ENCODE measurements around the gene NT5C1A.

Gene NT5C1A

DNA sequence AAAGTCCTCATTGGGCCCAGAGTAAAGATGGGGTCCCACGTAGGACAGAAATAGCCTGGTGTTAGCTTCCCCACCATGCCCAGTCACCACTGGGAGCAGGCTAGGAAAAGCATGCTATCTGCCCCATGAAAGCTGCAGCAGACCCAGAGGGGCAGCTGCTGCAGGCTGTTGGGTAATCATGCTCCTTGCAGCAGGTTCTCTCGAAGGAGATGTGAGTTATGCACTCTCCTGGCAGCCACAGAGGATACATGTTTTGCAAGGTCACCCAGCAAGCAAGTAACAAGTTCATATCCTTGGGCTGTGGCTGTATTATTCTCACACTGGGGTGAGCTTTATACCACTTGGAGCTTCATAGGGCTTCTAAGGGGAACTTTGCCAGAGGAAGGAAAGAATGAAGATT, 23.4 kb downstream of the NT5C1A start:
- H3K9me3 Mint-ChIP-seq, result peaks cover 9% of the 10 kb centered on the region
- no peak overlapping the region for H3K27ac Mint-ChIP-seq
- intact Hi-C loops (cut with micrococcal nuclease), result no loop called here
- H3K4me1 Mint-ChIP-seq (ENCODE audit: low read depth), result no peaks in the 10 kb centered on the region
- H3K4me3 Mint-ChIP-seq, result no peak overlapping the region
- H3K36me3 Mint-ChIP-seq (ENCODE audit: low read depth), result no peaks in the 10 kb centered on the region
- peaks cover 9% of the 10 kb centered on the region for H3K27me3 Mint-ChIP-seq

DNA sequence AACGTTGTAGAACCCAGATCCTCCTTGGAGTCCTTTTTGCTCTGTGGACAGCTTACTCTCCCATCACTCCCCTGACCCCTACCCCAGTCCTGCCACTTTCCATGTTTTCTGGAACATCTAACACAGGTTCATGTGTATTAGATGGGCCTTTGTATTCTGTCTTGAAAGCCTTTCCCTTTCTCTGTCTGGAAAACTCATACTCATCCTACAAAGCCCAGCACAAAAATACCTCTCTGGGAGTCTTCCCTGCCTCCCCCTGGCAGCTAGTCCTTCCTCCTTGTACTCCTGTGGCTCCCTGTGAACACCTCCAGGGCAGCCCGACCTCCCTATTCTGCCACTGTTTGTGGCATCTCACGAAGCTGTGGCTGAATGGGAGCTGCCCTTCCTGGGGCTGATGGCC, 24.7 kb downstream of the NT5C1A start:
- Mint-ChIP-seq H3K36me3 (ENCODE audit: low read depth) (no peaks in the 10 kb centered on the region), H3K4me3 (no peak overlapping the region), H3K27ac (no peak overlapping the region), H3K9me3 (peaks cover 12% of the 10 kb centered on the region), H3K27me3 (peaks cover 7% of the 10 kb centered on the region), H3K4me1 (ENCODE audit: low read depth) (no peaks in the 10 kb centered on the region)
- intact Hi-C loops (cut with micrococcal nuclease), result no loop called here

DNA sequence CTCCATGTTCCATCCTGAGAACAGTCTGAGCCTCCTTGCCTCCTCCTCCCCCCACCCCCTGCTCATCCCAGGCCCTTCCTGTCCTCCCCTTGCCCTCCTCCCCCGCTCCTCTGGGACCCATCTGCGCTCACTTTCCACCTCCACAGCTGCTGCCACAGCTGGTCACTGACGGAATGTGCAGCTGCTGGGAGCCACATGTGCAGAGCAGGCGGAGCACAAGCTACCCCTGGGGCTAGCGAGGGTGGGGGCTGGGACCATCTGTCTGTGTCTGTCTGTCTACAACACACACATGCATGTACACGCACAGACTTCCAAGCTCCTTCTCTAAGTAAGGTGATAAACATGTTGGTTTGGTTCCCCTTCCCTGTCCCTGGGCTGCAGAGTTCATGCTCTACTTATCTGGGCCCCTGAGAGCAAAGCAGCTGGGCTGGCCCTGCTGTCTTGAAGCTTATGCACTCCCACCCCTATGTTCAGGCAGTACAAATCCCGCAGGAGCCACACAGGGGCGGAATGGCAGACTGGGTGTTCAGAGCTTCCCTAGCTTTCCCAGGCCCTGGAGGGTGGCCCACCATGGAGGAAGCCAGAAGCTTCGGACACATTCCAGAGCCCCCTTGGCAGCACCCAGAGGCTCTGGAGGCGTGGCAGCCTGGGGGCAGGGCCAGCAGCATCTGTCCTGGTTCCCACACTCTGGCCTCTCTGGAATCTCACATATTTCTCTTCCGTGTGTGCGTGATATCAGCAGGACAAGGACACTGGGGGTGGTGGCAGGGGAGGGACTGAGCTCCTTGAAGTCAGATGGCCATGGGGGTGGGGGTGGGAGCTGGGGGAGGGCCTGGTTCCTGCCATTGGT, 25.4 kb downstream of the NT5C1A start:
- Mint-ChIP-seq H3K27ac (no peak overlapping the region), H3K9me3 (peaks cover 12% of the 10 kb centered on the region), H3K27me3 (peaks cover 7% of the 10 kb centered on the region), H3K4me1 (ENCODE audit: low read depth) (no peaks in the 10 kb centered on the region), H3K4me3 (no peak overlapping the region), H3K36me3 (ENCODE audit: low read depth) (no peaks in the 10 kb centered on the region)
- intact Hi-C loops (cut with micrococcal nuclease), result no loop called here

DNA sequence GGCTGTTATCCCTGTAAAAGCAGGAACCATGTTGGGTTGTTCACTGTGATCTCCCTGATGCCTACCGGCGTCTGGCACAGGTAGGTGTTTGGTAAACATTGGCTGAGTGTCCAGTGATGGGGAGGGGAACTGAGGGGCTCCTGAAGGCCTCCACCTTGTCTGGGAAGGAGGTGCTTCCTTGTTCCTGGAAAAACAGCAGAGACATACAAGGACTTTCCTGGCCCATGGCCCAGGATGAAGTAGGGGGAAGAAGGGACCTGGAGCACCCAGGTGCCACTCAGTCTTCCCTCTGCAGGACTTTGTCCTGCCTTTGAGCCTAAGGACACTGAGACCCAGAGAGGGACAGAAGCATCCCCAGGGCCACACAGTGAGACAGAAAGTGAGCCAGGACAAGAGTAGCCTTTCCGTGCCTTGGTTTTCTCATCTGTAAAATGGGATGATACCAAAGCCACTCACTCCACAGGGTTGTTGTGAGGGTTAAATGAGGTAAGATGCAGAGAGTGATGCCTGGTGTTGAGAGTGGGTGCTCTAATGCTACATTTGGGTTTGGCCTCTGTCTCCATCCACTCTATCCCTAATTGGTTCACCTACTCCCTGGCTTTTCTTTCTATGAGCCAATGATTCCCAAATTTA, 26.4 kb downstream of the NT5C1A start:
- H3K27me3 Mint-ChIP-seq, result peaks cover 11% of the 10 kb centered on the region
- peaks cover 6% of the 10 kb centered on the region for H3K4me1 Mint-ChIP-seq (ENCODE audit: low read depth)
- no peak overlapping the region for H3K4me3 Mint-ChIP-seq
- intact Hi-C loops (cut with micrococcal nuclease), result no loop called here
- H3K36me3 Mint-ChIP-seq (ENCODE audit: low read depth), result no peaks in the 10 kb centered on the region
- peaks cover 12% of the 10 kb centered on the region for H3K9me3 Mint-ChIP-seq
- no peak overlapping the region for H3K27ac Mint-ChIP-seq

DNA sequence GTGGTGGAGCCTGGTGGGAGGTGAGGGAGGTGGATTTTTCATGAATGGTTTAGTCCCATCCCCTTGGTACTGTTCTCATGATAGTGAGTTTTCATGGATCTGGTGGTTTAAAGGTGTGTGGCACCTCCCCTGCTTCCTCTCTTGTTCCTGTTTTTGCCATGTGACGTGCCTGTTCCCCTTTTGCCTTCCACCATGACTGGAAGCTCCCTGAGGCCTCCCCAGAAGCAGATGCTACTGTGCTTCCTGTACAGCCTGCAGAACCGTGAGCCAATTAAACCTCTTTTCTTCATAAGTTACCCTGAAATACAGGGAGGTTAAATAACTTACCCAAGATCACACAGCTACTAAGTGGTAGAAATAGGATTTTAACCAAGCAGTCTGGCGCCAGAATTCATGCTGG, 28.2 kb downstream of the NT5C1A start:
- Mint-ChIP-seq H3K4me3 (no peak overlapping the region), H3K4me1 (ENCODE audit: low read depth) (peaks cover 11% of the 10 kb centered on the region), H3K36me3 (ENCODE audit: low read depth) (no peaks in the 10 kb centered on the region), H3K9me3 (peaks cover 12% of the 10 kb centered on the region), H3K27ac (no peak overlapping the region), H3K27me3 (peaks cover 26% of the 10 kb centered on the region)
- intact Hi-C loops (cut with micrococcal nuclease), result no loop called here

DNA sequence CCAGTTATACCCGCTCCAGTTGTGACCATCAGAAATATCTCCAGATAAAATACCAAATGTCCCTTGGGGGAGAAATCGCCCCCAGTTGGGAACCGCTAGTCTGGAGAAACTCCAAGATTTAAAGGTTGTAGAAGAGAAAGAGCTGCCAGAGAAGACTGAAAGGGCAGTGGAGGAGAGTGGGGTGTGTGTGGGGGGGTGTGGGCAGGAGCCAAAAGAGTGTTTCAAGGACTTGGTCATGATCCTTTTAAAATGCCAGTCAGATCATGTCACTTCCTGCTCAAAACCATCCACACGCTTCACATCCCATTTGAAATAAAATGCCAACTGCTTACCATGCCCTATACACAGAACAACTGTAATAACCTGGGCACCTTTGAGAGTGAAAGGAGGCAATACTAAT, 29.1 kb downstream of the NT5C1A start:
- Mint-ChIP-seq H3K36me3 (ENCODE audit: low read depth) (no peaks in the 10 kb centered on the region), H3K9me3 (peaks cover 12% of the 10 kb centered on the region), H3K27me3 (peaks cover 35% of the 10 kb centered on the region), H3K4me3 (no peak overlapping the region), H3K27ac (no peak overlapping the region), H3K4me1 (ENCODE audit: low read depth) (peaks cover 11% of the 10 kb centered on the region)
- intact Hi-C loops (cut with micrococcal nuclease), result no loop called here

DNA sequence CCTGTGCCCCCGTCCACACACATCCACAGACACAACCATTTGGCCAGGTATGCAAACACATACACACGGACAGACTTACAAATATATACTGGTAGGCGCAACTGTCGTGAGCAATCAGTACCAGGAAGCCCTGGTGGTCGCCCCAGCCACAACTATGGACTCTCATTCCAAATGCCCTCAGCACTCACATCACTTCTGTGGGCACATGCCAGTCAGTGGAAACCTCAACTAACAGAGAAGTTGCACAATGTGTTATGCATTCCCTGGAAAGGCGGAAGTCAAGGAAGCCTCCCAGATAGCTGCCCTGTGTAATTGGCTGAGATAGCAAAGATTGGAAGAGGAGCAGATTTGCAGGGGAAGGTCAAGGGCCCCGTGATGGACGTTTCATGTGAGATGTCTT, 31.0 kb downstream of the NT5C1A start:
- Mint-ChIP-seq H3K9me3 (peaks cover 12% of the 10 kb centered on the region), H3K36me3 (ENCODE audit: low read depth) (no peaks in the 10 kb centered on the region), H3K4me3 (no peak overlapping the region), H3K27ac (no peak overlapping the region), H3K4me1 (ENCODE audit: low read depth) (peaks cover 11% of the 10 kb centered on the region), H3K27me3 (peaks cover 38% of the 10 kb centered on the region)
- intact Hi-C loops (cut with micrococcal nuclease), result no loop called here

DNA sequence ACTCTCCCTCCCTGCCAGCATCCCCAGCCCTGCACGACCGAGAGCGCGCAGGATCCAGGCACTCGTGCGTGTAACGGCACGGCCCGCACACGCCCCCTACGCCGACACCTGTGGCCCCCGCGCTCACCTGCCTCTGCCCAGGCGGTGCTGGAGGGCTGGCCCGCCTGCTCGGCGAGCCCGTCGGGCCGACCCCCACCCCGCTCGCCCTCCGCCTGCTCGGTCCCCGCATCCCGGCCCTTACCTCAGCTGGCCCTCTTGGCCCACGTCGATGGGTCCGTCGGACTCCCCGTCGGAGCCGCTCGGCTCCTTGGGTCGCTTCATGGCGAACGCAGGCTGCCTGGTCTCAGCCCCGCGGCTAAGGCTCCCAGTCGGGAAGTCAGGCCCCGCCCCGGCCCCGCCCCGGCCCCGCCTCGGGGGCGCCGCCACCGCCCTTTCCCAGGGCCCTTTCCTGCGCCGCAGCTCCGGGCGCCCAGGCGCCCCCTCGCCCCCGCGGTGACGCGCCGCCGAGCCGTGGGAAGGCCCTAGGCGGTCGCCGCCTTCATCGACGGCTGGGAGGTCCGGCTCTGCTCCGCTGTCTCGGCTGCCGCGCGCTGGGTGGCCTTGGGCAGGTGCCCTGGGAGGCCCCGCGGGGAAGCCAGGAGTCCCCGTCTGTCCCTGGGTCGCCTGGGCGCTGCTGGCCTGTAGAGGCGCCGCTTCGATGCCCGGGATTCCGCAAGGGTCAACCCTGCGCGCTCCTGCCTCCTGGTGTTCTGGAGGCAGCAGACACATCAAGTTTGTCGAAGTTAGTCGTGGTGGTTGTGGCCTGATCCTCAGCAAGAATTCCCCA, 32.4 kb downstream of the NT5C1A start, which contains the start of gene HEYL:
Gene HEYL (minus strand): TSS at position 339 of the 826 bp plus-strand sequence. CDS start 18 bp downstream, at position 321.
- no peaks in the 10 kb centered on the region for H3K36me3 Mint-ChIP-seq (ENCODE audit: low read depth)
- H3K4me3 Mint-ChIP-seq, result peak within 1 kb of the TSS; percentile 74
- peaks cover 11% of the 10 kb centered on the region for H3K4me1 Mint-ChIP-seq (ENCODE audit: low read depth)
- H3K27ac Mint-ChIP-seq, result peak within 1 kb of the TSS; percentile 28
- intact Hi-C loops (cut with micrococcal nuclease), result no loop called here
- peaks cover 39% of the 10 kb centered on the region for H3K27me3 Mint-ChIP-seq
- peaks cover 12% of the 10 kb centered on the region for H3K9me3 Mint-ChIP-seq

DNA sequence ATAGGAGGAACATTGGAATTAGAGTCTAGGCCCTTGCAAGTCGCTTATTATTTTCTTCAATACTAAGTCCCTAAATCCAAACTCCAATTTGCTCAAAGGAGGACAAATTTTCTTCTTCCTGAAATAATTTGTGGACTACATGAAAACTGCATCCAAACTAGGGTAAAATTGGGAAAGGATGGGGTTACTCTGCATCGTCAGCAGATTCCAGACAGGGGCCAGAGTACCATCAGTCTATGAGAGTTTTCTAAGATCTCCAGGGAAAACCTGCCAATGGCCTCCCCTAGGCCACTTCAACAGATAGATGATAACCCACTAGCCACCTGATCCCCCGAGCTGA, 33.0 kb downstream of the NT5C1A start:
- Mint-ChIP-seq H3K9me3 (peaks cover 7% of the 10 kb centered on the region), H3K27me3 (peaks cover 39% of the 10 kb centered on the region), H3K27ac (no peak overlapping the region), H3K4me3 (peak overlapping the region; percentile 74), H3K4me1 (ENCODE audit: low read depth) (peaks cover 11% of the 10 kb centered on the region), H3K36me3 (ENCODE audit: low read depth) (no peaks in the 10 kb centered on the region)
- intact Hi-C loops (cut with micrococcal nuclease), result no loop called here

DNA sequence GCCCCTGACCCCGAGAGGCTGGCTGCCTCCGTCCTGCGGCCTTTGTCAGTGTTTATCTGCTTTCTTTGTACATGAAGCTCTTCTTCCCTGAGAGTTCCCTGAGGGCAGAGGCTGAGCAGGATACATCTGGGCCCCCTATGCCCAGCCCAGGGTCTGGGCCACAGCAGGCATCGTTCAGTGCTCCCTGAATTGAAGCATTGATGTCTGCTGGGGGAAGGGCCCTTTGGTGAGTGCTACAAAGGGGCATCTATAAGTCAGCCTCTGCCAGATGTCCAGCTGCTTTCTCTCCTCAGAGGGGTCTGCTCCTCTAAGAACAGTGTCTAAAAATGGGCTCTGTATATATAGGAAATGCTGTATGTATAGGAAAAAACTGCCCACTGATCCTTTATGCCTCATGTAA, 34.5 kb downstream of the NT5C1A start:
- H3K27ac Mint-ChIP-seq, result no peak overlapping the region
- H3K36me3 Mint-ChIP-seq (ENCODE audit: low read depth), result no peaks in the 10 kb centered on the region
- H3K27me3 Mint-ChIP-seq, result peaks cover 39% of the 10 kb centered on the region
- H3K9me3 Mint-ChIP-seq, result no peaks in the 10 kb centered on the region
- intact Hi-C loops (cut with micrococcal nuclease), result no loop called here
- peaks cover 11% of the 10 kb centered on the region for H3K4me1 Mint-ChIP-seq (ENCODE audit: low read depth)
- H3K4me3 Mint-ChIP-seq, result no peak overlapping the region

DNA sequence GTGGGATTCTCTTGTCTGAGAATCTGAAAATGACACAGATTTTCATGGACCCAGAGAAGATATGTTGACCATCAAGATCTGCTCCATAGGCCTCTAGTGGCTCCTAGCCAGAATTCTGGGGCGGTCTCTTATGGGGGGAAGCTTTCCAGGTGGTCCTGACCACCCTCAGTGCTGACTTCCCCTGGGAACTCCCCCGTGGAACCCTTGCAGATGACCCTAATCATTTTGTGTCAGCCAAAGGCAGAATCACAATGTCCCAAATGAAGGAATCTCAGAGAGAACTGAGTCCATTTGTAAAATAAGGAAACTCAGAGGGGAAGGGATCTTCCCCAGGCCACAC, 36.1 kb downstream of the NT5C1A start:
- no peaks in the 10 kb centered on the region for H3K9me3 Mint-ChIP-seq
- intact Hi-C loops (cut with micrococcal nuclease), result no loop called here
- H3K36me3 Mint-ChIP-seq (ENCODE audit: low read depth), result no peaks in the 10 kb centered on the region
- H3K4me3 Mint-ChIP-seq, result no peak overlapping the region
- peaks cover 7% of the 10 kb centered on the region for H3K4me1 Mint-ChIP-seq (ENCODE audit: low read depth)
- peaks cover 37% of the 10 kb centered on the region for H3K27me3 Mint-ChIP-seq
- H3K27ac Mint-ChIP-seq, result no peak overlapping the region

DNA sequence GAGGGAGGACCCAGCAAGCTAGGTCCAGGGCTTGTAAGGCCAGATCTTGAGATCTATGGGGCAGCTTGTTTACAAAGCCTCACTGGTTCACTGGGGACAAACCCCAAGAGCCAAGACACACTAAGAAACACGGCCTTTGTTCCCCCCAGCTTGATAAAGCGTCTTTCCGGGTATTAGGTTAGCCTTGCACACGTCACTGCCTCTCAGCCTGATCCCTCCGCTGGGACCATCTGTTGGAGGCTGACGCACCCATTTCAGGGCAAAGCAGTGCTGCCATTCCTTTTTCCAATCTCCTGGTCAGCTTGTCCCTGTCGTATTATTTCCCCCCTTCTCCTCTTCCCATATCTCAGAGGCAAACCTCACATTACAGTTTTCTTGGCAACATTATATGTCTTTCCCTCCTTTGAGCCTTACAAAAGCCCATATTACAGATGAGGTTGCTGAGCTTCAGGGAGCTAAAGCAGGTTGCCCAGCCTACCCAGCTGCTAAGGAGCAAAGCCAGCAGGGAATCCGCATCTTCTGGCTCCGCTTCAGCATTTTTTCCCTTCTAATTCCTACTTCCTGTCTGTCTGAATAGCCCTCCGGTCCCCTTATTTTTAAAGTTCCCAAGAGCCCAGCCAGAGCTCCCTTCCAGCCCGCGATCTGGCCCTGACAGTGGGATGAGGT, 36.6 kb downstream of the NT5C1A start:
- H3K9me3 Mint-ChIP-seq, result no peaks in the 10 kb centered on the region
- H3K27ac Mint-ChIP-seq, result no peak overlapping the region
- peaks cover 9% of the 10 kb centered on the region for H3K4me1 Mint-ChIP-seq (ENCODE audit: low read depth)
- intact Hi-C loops (cut with micrococcal nuclease), result no loop called here
- H3K36me3 Mint-ChIP-seq (ENCODE audit: low read depth), result no peaks in the 10 kb centered on the region
- H3K27me3 Mint-ChIP-seq, result peaks cover 33% of the 10 kb centered on the region
- H3K4me3 Mint-ChIP-seq, result no peak overlapping the region

DNA sequence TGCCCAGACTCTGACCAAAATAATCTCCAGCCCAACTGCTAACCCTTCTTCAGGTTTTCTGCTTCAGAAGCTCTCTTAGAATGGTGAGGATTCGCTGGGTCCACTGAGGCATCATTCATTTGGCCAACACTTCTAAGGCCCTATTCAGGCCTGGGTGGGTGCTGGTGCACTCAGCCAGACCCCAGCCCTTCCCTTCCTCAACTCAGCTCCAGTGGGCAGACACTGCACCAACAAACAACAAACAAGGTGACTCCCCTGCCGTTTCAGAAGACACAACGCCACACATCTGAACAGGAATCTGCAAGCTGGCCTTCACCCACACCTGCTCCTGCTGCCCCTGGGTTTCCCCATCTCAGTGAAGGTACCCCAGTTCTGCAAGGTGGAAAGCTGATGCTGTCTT, 38.5 kb downstream of the NT5C1A start:
- intact Hi-C loops (cut with micrococcal nuclease), result no loop called here
- Mint-ChIP-seq H3K4me1 (ENCODE audit: low read depth) (peaks cover 6% of the 10 kb centered on the region), H3K27me3 (peaks cover 17% of the 10 kb centered on the region), H3K9me3 (no peaks in the 10 kb centered on the region), H3K36me3 (ENCODE audit: low read depth) (no peaks in the 10 kb centered on the region), H3K4me3 (no peak overlapping the region), H3K27ac (no peak overlapping the region)
